Smooth muscle cell (in vitro differentiated cells): ENCODE data around the gene MAP2. TPM values are rescaled to one million over a fixed set of nuclear protein-coding genes. Genes with fewer than 3 reads are reported as not detected.

ENCODE experiments used
- DNase-seq: peaks from one replicate; lab custom pipeline; 2025; ENCODE audit not compliant: unreplicated experiment; lab: John Stamatoyannopoulos, UW
- H2AFZ ChIP-seq: fragments of 200-600 bp; sonication (generic); 2 replicates; pipeline ENCODE4 v1.6.0; 2016; ENCODE audit warnings: antibody characterized with exemption, low read depth, mild to moderate bottlenecking
- H3F3A ChIP-seq: fragments of 200-600 bp; sonication (generic); 2 replicates; pipeline ENCODE4 v1.6.0; 2017; ENCODE audit warnings: antibody characterized with exemption, low read depth
- H3K27ac ChIP-seq: fragments of 200-600 bp; sonication (generic); 2 replicates; pipeline ENCODE4 v1.5.1; 2016; ENCODE audit warnings: low read depth, mild to moderate bottlenecking
- H3K27me3 ChIP-seq: fragments of 200-600 bp; sonication (generic); 2 replicates; pipeline ENCODE4 v1.6.1; 2016; ENCODE audit warnings: low read depth, mild to moderate bottlenecking
- H3K36me3 ChIP-seq: fragments of 200-600 bp; sonication (generic); 2 replicates; pipeline ENCODE4 v1.5.1; 2016; ENCODE audit warnings: low read depth
- H3K4me1 ChIP-seq: fragments of 200-600 bp; sonication (generic); 2 replicates; pipeline ENCODE4 v1.5.1; 2016; ENCODE audit warnings: low read depth
- H3K4me2 ChIP-seq: fragments of 200-600 bp; sonication (generic); 2 replicates; pipeline ENCODE4 v1.6.0; 2016; ENCODE audit warnings: mild to moderate bottlenecking
- H3K4me3 ChIP-seq: fragments of 200-600 bp; sonication (generic); 2 replicates; pipeline ENCODE4 v1.5.1; 2016; ENCODE audit warnings: mild to moderate bottlenecking
- H3K79me2 ChIP-seq: fragments of 200-600 bp; sonication (generic); 2 replicates; pipeline ENCODE4 v1.6.0; 2016; ENCODE audit warnings: low read depth, mild to moderate bottlenecking
- H3K9ac ChIP-seq: fragments of 200-600 bp; sonication (generic); 2 replicates; pipeline ENCODE4 v1.6.0; 2016; ENCODE audit warnings: low read depth
- H3K9me3 ChIP-seq: fragments of 200-600 bp; sonication (generic); replicated peaks from 2 replicates; pipeline ENCODE4 v1.5.1; 2016; ENCODE audit warnings: low read depth
- H4K20me1 ChIP-seq: fragments of 200-600 bp; sonication (generic); 2 replicates; pipeline ENCODE4 v1.6.0; 2016; ENCODE audit warnings: low read depth
- CTCF ChIP-seq: fragments of 200-600 bp; sonication (generic); IDR thresholded peaks from 2 replicates; pipeline ENCODE4 v1.5.1; 2017; ENCODE audit warnings: borderline replicate concordance, mild to moderate bottlenecking, antibody characterized with exemption; ENCODE audit not compliant: insufficient read depth, poor library complexity, severe bottlenecking
- WGBS: methylation state at CpG from one replicate; pipeline ENCODE4 v1.1.7; 2016; ENCODE audit warnings: low lambda C conversion rate; 5-methylcytosine and 5-hydroxymethylcytosine counted together
- polyA plus RNA-seq: library from polyadenylated mRNA; unstranded; fragments of >200 nt; fragmentation: Nextera tagmentation; extraction: Ambion mirVana; gene quantifications from 2 replicates; pipeline ENCODE4 v1.2.1, GENCODE V29; 2016
- total RNA-seq: library from RNA; depleted of rRNA; stranded (reverse); fragments of >200 nt; gene quantifications from 2 replicates; pipeline ENCODE4 v1.2.3, GENCODE V29; 2014

MAP2 gene
- total and polyA plus RNA-seq, 2 experiments from 2014 or later, result 1.8 to 18.7 TPM

GRCh38 chr2:209395229-209395628, 28.6 kb upstream of the MAP2 start:
- H3K36me3 ChIP-seq, result no peaks in the 10 kb centered on the region
- H3F3A ChIP-seq, result no peaks in the 10 kb centered on the region
- H3K27ac ChIP-seq, result no peak overlapping the region
- H3K9ac ChIP-seq, result no peak overlapping the region
- H3K9me3 ChIP-seq, result no peaks in the 10 kb centered on the region
- no peaks in the 10 kb centered on the region for H3K27me3 ChIP-seq
- no peaks in the 10 kb centered on the region for H3K4me1 ChIP-seq
- no peak for DNase-seq
- H3K79me2 ChIP-seq, result no peaks in the 10 kb centered on the region
- H2AFZ ChIP-seq, result no peak overlapping the region
- TF ChIP-seq CTCF, result no peak
- 91% methylated on average over 1 of the region's 1 CpG for WGBS
- H4K20me1 ChIP-seq, result no peaks in the 10 kb centered on the region
- no peak overlapping the region for H3K4me3 ChIP-seq
- H3K4me2 ChIP-seq, result no peak overlapping the region

GRCh38 chr2:209395652-209396051, 28.2 kb upstream of the MAP2 start:
- no peaks in the 10 kb centered on the region for H3F3A ChIP-seq
- no peak overlapping the region for H3K9ac ChIP-seq
- H3K4me1 ChIP-seq, result no peaks in the 10 kb centered on the region
- no peak overlapping the region for H3K27ac ChIP-seq
- H3K36me3 ChIP-seq, result no peaks in the 10 kb centered on the region
- no peaks in the 10 kb centered on the region for H3K9me3 ChIP-seq
- no peak overlapping the region for H2AFZ ChIP-seq
- no peak overlapping the region for H3K4me2 ChIP-seq
- no peaks in the 10 kb centered on the region for H3K79me2 ChIP-seq
- H3K4me3 ChIP-seq, result no peak overlapping the region
- H4K20me1 ChIP-seq, result no peaks in the 10 kb centered on the region
- DNase-seq, result no peak
- no peaks in the 10 kb centered on the region for H3K27me3 ChIP-seq
- no peak for TF ChIP-seq CTCF

- DNase-seq, result no peak
- Histone ChIP-seq H3K36me3 (no peaks in the 10 kb centered on the region), H3K79me2 (no peaks in the 10 kb centered on the region), H3K4me1 (no peaks in the 10 kb centered on the region), H3F3A (no peaks in the 10 kb centered on the region), H3K27ac (no peak overlapping the region), H4K20me1 (no peaks in the 10 kb centered on the region), H3K4me2 (no peak overlapping the region), H3K9me3 (no peaks in the 10 kb centered on the region), H2AFZ (no peak overlapping the region), H3K27me3 (no peaks in the 10 kb centered on the region), H3K9ac (no peak overlapping the region), H3K4me3 (no peak overlapping the region)
- 73% methylated on average over 2 of the region's 2 CpGs for WGBS
- no peak for TF ChIP-seq CTCF
Measured at GRCh38 chr2:209398463-209398862, 25.4 kb upstream of the MAP2 start.

GRCh38 chr2:209401788-209402187, 22.1 kb upstream of the MAP2 start:
- H3F3A ChIP-seq, result no peaks in the 10 kb centered on the region
- no peak for TF ChIP-seq CTCF
- no peak for DNase-seq
- no peaks in the 10 kb centered on the region for H3K27me3 ChIP-seq
- no peak overlapping the region for H3K27ac ChIP-seq
- H3K9ac ChIP-seq, result no peak overlapping the region
- H4K20me1 ChIP-seq, result no peaks in the 10 kb centered on the region
- no peaks in the 10 kb centered on the region for H3K36me3 ChIP-seq
- no peak overlapping the region for H3K4me2 ChIP-seq
- 80% methylated on average over 3 of the region's 3 CpGs for WGBS
- no peaks in the 10 kb centered on the region for H3K4me1 ChIP-seq
- no peak overlapping the region for H2AFZ ChIP-seq
- H3K4me3 ChIP-seq, result no peak overlapping the region
- H3K79me2 ChIP-seq, result no peaks in the 10 kb centered on the region
- no peaks in the 10 kb centered on the region for H3K9me3 ChIP-seq
